PC-3 (cell line): ENCODE measurements around the gene GPR22.

ENCODE experiments used
- EZH2phosphoT487 ChIP-seq: fragments of 300-600 bp; sonication (generic); IDR thresholded peaks from 2 replicates; pipeline ENCODE4 v1.6.1; 2018; ENCODE audit warnings: mild to moderate bottlenecking, antibody characterized with exemption, low read length, borderline replicate concordance
- TF ChIP-seq, protein P1 (sequence below): fragments of 300-600 bp; sonication (generic); conservative IDR thresholded peaks from 2 replicates; pipeline ENCODE4 v1.5.1; 2017; ENCODE audit warnings: antibody characterized with exemption, low read depth, mild to moderate bottlenecking, low read length

DNA sequence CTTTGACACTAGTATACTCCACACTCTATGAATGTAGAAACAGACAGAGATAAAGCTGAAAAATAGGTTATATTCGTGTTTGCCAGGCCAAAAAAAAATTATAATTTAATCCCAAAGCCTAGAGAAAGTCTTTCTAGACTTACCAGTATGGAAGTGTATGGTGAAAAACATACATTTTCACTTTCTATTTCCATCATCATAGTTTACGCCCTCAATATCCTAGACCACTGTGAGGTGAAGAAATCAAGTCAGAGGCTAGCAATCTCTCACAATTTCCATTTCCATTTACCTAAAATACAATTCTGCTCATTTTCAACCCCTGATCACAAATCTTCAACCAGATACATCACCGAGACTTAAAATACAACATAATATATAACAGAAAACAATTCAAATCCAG is 16.2 kb downstream of the GPR22 start:
- TF ChIP-seq, protein P1, sequence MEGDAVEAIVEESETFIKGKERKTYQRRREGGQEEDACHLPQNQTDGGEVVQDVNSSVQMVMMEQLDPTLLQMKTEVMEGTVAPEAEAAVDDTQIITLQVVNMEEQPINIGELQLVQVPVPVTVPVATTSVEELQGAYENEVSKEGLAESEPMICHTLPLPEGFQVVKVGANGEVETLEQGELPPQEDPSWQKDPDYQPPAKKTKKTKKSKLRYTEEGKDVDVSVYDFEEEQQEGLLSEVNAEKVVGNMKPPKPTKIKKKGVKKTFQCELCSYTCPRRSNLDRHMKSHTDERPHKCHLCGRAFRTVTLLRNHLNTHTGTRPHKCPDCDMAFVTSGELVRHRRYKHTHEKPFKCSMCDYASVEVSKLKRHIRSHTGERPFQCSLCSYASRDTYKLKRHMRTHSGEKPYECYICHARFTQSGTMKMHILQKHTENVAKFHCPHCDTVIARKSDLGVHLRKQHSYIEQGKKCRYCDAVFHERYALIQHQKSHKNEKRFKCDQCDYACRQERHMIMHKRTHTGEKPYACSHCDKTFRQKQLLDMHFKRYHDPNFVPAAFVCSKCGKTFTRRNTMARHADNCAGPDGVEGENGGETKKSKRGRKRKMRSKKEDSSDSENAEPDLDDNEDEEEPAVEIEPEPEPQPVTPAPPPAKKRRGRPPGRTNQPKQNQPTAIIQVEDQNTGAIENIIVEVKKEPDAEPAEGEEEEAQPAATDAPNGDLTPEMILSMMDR, result no peak
- no peak for TF ChIP-seq EZH2phosphoT487
